Activated T-cell treated with anti-CD3 and anti-CD28 coated beads for 48 hours (primary cell): ENCODE results near the gene PDE4DIP.
"Not testable (repeated sequence)": the region's sequence is repeated elsewhere in the genome, so short reads cannot be mapped to it uniquely, and the experiment has no call there.

Source experiments
- DNase-seq: peaks from one replicate; pipeline ENCODE4 v3.0.0-alpha.2; 2020; ENCODE audit warnings: low read depth

The PDE4DIP gene

GRCh38 chr1:148975866-148976537 lies 131.8 kb downstream of the PDE4DIP start:
- DNase-seq, result not testable (repeated sequence)

GRCh38 chr1:148977785-148978184 lies 133.6 kb downstream of the PDE4DIP start:
- not testable (repeated sequence) for DNase-seq

GRCh38 chr1:148989378-148989777 lies 145.2 kb downstream of the PDE4DIP start:
- not testable (repeated sequence) for DNase-seq

GRCh38 chr1:148990233-148990788 lies 146.1 kb downstream of the PDE4DIP start:
- not testable (repeated sequence) for DNase-seq

- not testable (repeated sequence) for DNase-seq
Observed at GRCh38 chr1:148991818-148992217, 147.6 kb downstream of the PDE4DIP start.

GRCh38 chr1:148992364-148992763 lies 148.1 kb downstream of the PDE4DIP start:
- DNase-seq, result not testable (repeated sequence)

GRCh38 chr1:148996449-148997224 lies 152.4 kb downstream of the PDE4DIP start:
- not testable (repeated sequence) for DNase-seq

GRCh38 chr1:148997405-148997804 lies 153.2 kb downstream of the PDE4DIP start:
- not testable (repeated sequence) for DNase-seq

- not testable (repeated sequence) for DNase-seq
Observed at GRCh38 chr1:149002664-149003063, 158.4 kb downstream of the PDE4DIP start.

- not testable (repeated sequence) for DNase-seq
Observed at GRCh38 chr1:149008326-149008725, 164.1 kb downstream of the PDE4DIP start.

GRCh38 chr1:149008769-149009168 lies 164.5 kb downstream of the PDE4DIP start:
- DNase-seq, result not testable (repeated sequence)

- not testable (repeated sequence) for DNase-seq
Observed at GRCh38 chr1:149009761-149010160, 165.5 kb downstream of the PDE4DIP start.

- DNase-seq, result not testable (repeated sequence)
Observed at GRCh38 chr1:149012599-149012998, 168.4 kb downstream of the PDE4DIP start.

GRCh38 chr1:149013513-149013912 lies 169.3 kb downstream of the PDE4DIP start:
- DNase-seq, result not testable (repeated sequence)

GRCh38 chr1:149015522-149015921 lies 171.3 kb downstream of the PDE4DIP start:
- DNase-seq, result not testable (repeated sequence)

- not testable (repeated sequence) for DNase-seq
Observed at GRCh38 chr1:149016626-149017025, 172.4 kb downstream of the PDE4DIP start.

GRCh38 chr1:149018577-149018976 lies 174.3 kb downstream of the PDE4DIP start:
- not testable (repeated sequence) for DNase-seq

- not testable (repeated sequence) for DNase-seq
Observed at GRCh38 chr1:149024327-149024726, 180.1 kb downstream of the PDE4DIP start.

GRCh38 chr1:149033916-149034315 lies 189.7 kb downstream of the PDE4DIP start:
- DNase-seq, result not testable (repeated sequence)

GRCh38 chr1:149043056-149043455 lies 198.8 kb downstream of the PDE4DIP start:
- DNase-seq, result not testable (repeated sequence)

- not testable (repeated sequence) for DNase-seq
Observed at GRCh38 chr1:149064611-149065010, 220.4 kb downstream of the PDE4DIP start.

GRCh38 chr1:149075505-149076127 lies 231.4 kb downstream of the PDE4DIP start:
- DNase-seq, result not testable (repeated sequence)
